HG02970 (cell line): ENCODE measurements around the gene ZNF541.
A peak's percentile ranks its signal among the peaks of the same experiment; 100 is the strongest.
"Not testable (repeated sequence)": the region's sequence is repeated elsewhere in the genome, so short reads cannot be mapped to it uniquely, and the experiment has no call there.

Experiments used
- ATAC-seq: cut with Tn5 transposase; IDR thresholded peaks from one replicate; pipeline ENCODE4 v1.9.1; 2021; ENCODE audit warnings: mild to moderate bottlenecking, moderate library complexity, moderate number of reproducible peaks; ENCODE audit not compliant: unreplicated experiment, low FRiP score

The ZNF541 gene

DNA sequence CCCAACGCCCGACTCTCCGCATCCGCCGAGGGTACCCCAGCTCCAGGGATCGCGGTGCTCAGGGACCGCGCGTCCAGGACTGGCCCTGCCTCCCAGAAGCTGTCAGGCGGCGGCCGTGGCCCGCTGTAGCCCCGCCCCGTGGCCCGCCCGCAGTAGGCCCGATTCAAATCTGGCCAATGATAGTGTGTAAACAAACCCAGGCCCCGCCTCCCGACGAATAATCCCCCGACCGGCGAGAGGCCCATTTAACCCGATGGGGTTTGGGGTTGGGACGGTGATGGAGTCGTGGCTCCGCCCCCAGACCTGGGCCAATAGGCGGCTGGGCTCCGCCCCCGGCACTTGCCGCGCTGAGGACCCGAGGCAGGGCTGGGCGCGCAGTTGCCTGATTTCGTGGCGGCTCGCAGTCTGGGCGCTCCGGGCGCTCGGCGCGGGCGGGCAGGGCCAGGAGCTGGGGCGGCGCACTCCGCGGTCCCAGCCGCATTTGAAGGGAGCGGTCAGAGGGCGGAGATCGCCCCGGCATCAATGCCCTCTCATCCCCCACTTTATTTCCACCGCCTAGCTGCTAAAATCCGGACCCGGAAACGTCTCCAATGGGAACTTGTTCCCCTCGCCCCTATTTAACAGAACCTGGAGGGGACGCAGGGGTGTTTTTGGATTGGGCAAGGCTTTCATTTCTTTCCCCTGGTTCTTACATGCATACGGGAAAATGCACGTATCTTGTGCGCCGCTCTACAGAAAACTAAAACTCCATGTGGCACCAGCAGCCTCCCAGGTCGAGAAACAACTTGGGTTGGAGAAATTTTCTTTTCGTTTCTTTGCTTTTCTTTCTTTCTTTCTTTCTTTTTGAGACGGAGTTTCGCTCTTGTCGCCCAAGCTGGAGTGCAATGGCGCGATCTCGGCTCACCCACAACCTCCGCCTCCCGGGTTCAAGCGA is 27.6 kb upstream of the ZNF541 start:
- ATAC-seq, result peak; percentile 94

GRCh38 chr19:47599671-47600245 is 26.8 kb upstream of the ZNF541 start:
- not testable (repeated sequence) for ATAC-seq

DNA sequence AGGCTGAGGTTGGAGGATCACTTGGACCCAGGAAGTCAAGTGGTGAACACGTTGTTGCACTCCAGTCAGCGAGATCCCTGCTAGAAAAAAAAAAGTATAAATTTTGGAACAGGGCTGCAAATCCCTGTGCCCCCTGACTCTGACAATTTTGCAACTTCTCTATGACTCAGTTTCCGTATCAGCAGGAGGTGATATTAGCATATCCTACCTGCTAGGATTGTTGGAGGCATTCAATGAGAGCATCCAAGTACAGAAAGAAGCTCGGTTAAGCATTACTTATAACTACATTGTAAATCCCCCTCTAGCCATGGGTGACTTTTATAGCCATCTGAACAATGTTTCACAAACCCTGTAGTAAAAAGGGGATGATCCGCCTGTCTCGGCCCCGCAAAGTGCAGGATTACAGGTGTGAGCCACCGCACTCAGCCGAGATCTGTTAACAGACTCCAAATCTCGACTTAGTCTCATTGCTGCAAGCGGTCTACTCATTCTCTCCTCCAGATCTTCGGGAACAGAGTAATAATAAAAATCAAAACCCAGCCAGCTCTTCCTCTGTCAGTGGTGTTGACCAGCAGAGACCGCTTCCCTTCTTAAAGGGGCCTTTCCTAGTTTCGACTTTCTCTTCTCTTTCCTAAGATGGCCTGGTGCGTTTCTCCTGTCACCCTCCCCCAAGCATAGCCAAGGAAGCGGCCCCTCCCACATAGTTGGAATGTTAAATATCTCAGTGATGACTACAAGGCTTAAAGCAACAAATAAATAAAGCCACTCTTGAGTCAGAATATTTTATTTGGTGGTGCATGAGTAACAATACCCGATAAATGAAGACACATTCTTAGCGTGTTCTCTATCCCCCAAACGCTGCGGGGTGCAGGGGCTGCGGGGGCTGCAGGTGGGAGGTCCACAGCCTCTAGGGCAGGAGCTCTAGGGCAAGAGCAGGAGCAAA is 25.7 kb upstream of the ZNF541 start:
- ATAC-seq, result no peak

DNA sequence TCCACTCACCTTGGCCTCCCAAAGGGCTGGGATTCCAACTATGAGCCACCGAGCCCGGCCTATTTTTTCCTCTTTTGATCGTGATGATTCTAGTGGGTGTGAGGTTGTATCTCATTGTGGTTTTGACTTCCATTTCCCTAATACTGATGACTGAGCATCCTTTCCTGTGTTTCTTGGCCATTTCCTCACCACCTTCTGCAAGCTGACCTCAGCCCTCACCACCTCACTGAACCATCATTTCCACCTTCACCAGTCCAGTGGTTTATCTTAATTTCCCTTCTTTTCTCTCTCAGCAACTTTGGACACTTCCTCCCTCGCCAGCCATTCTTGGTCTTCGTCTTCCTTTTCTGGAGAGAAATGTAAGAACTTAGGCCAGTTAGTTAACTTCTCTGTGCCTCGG is 23.0 kb upstream of the ZNF541 start:
- ATAC-seq, result no peak

DNA sequence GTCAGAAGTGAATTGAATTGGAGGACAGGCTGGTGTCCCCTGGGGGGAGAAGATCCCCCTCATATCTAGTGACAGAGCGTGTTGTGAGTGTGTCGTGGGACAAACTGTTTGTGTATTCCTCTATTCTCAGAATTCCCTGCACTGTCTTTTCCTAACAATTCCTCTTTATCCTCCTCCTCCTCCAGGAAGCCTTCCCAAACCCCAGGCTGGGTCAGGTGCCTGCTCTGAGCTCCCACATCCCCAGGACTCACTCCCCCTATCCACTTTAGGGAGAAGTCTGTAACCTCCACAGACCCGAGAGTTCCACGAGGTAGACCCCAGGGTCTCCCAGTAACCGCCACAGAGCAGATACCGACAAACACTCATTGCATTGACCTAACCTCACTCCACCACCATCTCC is 20.9 kb upstream of the ZNF541 start:
- ATAC-seq, result no peak

DNA sequence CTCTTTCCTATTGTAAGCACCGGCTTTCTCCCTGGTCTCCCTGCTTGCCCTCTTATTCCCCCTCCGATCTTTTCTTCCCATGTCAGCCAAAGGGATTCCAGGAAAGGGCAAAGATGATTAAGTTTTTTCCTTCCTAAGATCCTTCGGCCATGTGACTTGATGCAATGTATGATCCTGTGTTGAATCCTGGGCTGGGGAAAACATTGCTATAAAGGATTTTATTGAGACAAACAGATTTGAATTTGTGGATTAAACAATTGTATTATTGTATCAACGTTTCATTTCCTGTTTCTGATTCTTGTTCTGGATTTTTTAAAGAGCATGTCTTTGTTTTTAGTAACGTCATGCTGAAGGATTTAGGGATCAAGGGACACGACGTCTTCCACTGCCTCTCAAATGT is 16.9 kb upstream of the ZNF541 start:
- no peak for ATAC-seq

DNA sequence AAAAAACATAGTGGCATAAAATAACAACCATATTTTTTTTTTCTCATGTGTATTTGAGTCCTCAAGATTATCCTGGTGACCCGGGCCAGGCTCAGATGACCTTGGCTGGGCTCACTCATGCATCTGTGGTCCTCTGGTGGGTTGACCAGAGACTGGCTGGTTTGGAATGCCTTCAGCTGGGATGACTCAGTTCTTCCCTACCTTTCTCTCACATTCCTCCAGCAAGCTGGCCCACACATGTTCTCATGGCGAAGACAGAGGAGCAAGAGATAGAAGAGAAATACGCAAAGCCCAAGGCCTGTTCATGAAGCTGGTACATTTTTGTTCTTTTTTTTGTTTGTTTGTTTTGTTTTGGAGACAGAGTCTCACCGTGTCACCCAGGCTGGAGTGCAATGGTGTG is 14.3 kb upstream of the ZNF541 start:
- no peak for ATAC-seq

- not testable (repeated sequence) for ATAC-seq
Measured at GRCh38 chr19:47583161-47583560, 10.2 kb upstream of the ZNF541 start.

DNA sequence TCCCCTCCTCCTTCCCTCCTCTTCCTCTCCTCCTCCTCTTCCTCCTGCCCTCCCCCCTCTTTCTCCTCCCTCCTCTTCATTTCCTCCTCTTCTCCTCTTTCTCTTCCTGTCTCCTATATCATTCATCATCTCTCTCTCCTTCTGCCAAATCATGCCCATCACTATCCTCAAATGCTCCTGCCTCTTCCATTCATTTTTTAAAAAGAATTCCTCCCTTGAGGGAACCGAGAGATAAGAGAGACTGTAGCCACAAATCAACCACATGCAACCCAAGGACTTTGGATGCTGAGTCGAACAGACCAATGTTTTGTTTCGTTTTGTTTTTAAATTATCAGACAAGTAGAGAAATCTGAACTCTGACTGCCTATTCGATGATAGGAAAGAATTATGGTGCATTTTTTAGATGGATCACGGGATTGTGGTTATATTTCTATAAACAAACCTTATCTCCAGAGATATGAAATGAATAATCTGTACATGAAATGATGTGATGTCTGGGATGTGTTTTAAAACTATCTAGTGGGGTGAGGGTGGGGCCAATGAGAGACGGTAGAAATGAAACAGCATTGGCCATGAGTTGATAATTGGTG is 9.5 kb upstream of the ZNF541 start:
- ATAC-seq, result no peak

GRCh38 chr19:47581605-47582319 is 8.8 kb upstream of the ZNF541 start:
- ATAC-seq, result no peak

- ATAC-seq, result no peak
Measured at GRCh38 chr19:47580397-47580796, 7.4 kb upstream of the ZNF541 start.

- no peak for ATAC-seq
Measured at GRCh38 chr19:47572635-47573034, 313 bp downstream of the ZNF541 start.

DNA sequence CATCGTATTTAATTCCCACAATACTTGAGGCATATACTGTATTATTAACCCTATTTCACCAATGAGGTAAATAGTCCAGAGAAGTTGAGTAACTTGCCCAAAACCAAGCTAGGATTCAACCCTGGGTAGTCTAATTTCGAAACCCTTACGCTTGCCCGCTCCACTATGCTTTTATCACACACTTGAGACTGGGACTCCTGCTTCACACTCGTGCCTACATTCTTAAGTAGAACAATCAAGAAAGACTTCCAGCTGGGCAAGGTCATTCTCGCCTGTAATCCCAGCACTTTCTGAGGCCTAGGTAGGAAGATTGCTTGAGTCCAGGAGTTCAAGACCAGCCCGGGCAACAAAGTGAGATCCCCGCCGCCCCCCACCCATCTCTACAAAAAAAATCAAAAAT is 3.6 kb downstream of the ZNF541 start:
- ATAC-seq, result no peak

DNA sequence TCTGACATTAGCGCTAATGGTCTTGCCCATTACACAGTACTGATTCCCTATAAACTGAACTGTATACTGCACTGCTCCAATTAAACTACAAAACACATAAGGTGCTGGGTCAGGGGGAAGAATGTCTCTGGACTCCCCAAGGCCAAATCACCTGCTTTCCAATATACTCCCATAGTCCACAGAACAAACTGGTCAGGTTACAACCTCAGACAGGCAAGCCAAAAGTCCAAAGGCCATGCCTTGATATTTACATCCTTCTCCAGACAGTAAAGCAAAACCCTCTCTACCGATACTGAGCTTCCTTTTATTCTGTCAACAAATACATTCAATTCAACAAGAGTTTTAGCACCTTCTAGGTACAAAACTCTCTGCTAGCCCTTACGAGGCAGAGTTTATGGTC is 8.9 kb downstream of the ZNF541 start:
- ATAC-seq, result no peak

- no peak for ATAC-seq
Measured at GRCh38 chr19:47561440-47562057, 11.4 kb downstream of the ZNF541 start.

DNA sequence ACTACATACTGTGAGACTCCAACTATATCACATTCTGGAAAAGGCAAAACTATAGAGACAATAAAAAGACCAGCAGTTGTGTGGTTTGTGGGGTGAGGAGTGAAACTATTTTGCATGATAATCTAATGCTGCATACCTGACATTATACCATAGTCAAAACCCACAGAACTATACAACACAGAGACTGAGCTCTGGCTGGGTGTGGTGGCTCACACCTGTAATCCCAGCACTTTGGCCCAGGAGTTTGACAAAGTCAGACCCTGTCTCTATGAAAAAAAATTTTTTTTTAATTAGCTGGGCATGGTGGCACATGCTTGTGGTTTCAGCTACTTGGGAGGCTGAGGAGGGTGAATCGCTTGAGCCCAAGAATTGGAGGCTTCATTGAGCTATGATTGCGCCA is 11.9 kb downstream of the ZNF541 start:
- ATAC-seq, result no peak

GRCh38 chr19:47550129-47550528 is 22.8 kb downstream of the ZNF541 start:
- ATAC-seq, result no peak

- ATAC-seq, result no peak
Measured at GRCh38 chr19:47549261-47549862, 23.6 kb downstream of the ZNF541 start.

- ATAC-seq, result no peak
Measured at GRCh38 chr19:47547199-47547598, 25.7 kb downstream of the ZNF541 start.
